Mucosa of descending colon (tissue), 3 donors: Measurements from ENCODE around the gene SCN3A. TPM values are rescaled to one million over a fixed set of nuclear protein-coding genes. Genes with fewer than 3 reads are reported as not detected.

Experiments used
- ATAC-seq: fragments of 200-7000 bp; cut with Tn5 transposase; one replicate; pipeline ENCODE4 v1.9.1; 2020; ENCODE audit warnings: mild to moderate bottlenecking, moderate library complexity
- DNase-seq, 3 donors: peaks; one replicate each; pipeline ENCODE4 v3.0.0-alpha.2; 2020
- H3K36me3 ChIP-seq: fragments of 200-600 bp; one replicate; pipeline ENCODE4 v1.8.0; 2021; ENCODE audit warnings: low read depth, mild to moderate bottlenecking
- H3K4me1 ChIP-seq: fragments of 200-600 bp; one replicate; pipeline ENCODE4 v1.8.0; 2021; ENCODE audit warnings: low read depth, mild to moderate bottlenecking
- H3K4me3 ChIP-seq: fragments of 200-600 bp; one replicate; pipeline ENCODE4 v1.8.0; 2021; ENCODE audit warnings: mild to moderate bottlenecking
- H3K9me3 ChIP-seq: fragments of 200-600 bp; one replicate; pipeline ENCODE4 v1.8.0; 2021; ENCODE audit warnings: mild to moderate bottlenecking
- intact Hi-C, 2 donors: fragments of 100-400 bp; cut with DNase I in 1 of 2; cut with micrococcal nuclease in 1 of 2; formaldehyde crosslinking; loops; one replicate each; pipeline versions ENCODE4 v1.11.0 to v1.11.1; 2022; cut with DNase I, micrococcal nuclease
- total RNA-seq, 3 donors: library from RNA; stranded (reverse); fragmentation: NEBNext Ultra II Directional in 2 of 3; extraction: Animal tissue kit (Norgen Biotek cat#: 25700) in 2 of 3; gene quantifications; one replicate each; pipeline versions ENCODE4 v1.2.1 to v1.2.4, GENCODE V29; 2021 to 2023
- TF ChIP-seq, protein P1 (sequence below): fragments of 200-600 bp; IDR thresholded peaks from one replicate; pipeline ENCODE4 v1.8.0; 2022; ENCODE audit warnings: antibody characterized with exemption, mild to moderate bottlenecking
- donor health status: DM: no; HTN: no; CAD: no; lungs with moderate emphysema.
- donor health status: DM: no; HTN: no; CAD: no.
- donor health status: DM: no; HTN: yes; CAD: no.

SCN3A gene
- total RNA-seq, 3 donors from 2014 or later, result 1.1 to 2.6 (median 2.1) TPM

DNA sequence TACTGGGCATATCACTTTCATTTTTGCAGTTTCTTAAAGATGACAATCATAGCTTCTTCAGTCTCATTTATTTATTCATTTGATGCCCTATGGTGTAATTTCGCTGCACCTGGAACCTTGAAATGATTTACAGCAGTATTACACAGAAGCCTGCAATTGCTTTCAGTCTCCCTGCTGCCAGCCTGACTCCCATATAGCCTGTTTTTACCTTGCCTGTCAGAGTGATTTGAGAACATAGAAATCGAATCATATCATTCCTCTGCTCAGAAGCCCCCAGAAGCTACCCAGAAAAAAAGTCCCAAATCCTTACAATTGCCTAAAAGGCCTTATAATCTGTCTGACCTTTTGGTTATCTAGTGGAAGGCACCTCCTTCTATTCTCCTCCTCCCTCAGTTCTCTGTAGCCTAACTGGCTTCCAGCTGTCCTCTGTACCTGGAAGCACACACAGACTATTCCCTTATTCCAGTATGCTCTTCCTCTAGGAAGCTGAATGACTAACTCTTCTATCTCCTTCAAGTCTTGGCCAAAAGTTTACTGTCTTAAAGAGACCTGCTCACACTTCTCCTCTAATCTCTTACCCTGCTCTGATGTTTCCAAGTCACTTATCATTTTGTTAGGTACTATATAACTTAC, 12.6 kb downstream of the SCN3A start:
- no peaks in the 10 kb centered on the region for H3K9me3 ChIP-seq
- H3K36me3 ChIP-seq, result no peaks in the 10 kb centered on the region
- TF ChIP-seq, protein P1, sequence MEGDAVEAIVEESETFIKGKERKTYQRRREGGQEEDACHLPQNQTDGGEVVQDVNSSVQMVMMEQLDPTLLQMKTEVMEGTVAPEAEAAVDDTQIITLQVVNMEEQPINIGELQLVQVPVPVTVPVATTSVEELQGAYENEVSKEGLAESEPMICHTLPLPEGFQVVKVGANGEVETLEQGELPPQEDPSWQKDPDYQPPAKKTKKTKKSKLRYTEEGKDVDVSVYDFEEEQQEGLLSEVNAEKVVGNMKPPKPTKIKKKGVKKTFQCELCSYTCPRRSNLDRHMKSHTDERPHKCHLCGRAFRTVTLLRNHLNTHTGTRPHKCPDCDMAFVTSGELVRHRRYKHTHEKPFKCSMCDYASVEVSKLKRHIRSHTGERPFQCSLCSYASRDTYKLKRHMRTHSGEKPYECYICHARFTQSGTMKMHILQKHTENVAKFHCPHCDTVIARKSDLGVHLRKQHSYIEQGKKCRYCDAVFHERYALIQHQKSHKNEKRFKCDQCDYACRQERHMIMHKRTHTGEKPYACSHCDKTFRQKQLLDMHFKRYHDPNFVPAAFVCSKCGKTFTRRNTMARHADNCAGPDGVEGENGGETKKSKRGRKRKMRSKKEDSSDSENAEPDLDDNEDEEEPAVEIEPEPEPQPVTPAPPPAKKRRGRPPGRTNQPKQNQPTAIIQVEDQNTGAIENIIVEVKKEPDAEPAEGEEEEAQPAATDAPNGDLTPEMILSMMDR, result no peak
- no peak for ATAC-seq
- no peaks in the 10 kb centered on the region for H3K4me1 ChIP-seq
- intact Hi-C loops, result no loop called here
- H3K4me3 ChIP-seq, result no peak overlapping the region
- DNase-seq, result no peak

DNA sequence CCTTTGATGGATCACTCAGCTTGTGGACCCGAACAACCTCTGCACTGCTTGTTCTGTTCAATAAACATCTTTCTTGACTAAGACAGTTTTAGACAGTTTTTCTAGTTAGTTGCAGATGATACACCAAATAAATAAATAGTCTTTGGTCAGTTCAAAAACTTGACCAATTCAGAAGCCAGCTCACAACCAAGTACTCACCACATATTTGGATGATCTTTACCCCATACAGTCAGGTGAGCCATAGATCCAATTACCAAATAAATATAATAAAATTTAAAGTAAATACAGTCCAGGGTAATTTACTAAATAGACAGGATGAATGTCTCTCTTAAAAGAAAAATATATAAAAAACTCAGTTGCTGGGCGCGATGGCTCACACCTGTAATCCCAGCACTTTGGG, 18.2 kb downstream of the SCN3A start:
- TF ChIP-seq, protein P1, result no peak
- H3K36me3 ChIP-seq, result no peaks in the 10 kb centered on the region

DNA sequence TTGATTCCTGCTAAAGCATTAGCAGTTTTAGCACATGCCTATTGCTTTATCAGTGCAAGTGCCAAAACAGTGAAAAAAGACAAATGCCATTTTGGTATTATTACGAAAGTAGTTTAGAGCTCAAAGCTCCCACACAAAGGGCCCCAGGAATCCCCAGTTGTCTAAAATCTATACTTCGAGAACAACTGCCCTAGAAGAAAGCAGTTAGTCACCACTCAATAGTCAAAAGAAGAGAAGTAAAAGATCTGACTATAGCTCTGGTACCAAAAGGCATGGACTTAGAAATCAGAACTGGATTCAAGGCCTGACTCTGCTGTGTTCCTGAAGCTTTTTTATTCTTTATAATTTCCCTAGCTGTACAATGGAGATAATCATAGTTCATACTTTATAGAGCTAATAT, 21.8 kb downstream of the SCN3A start:
- Histone ChIP-seq H3K36me3 (no peaks in the 10 kb centered on the region), H3K9me3 (no peaks in the 10 kb centered on the region), H3K4me1 (no peaks in the 10 kb centered on the region), H3K4me3 (no peak overlapping the region)
- no peak for DNase-seq
- intact Hi-C loops, result no loop called here
- ATAC-seq, result no peak
- TF ChIP-seq, protein P1, result no peak

More for the DNA sequence above, 18.2 kb downstream of the SCN3A start:
- Histone ChIP-seq H3K4me1 (no peaks in the 10 kb centered on the region), H3K9me3 (no peaks in the 10 kb centered on the region), H3K4me3 (no peak overlapping the region)
- DNase-seq, result no peak
- ATAC-seq, result no peak
- intact Hi-C loops, result no loop called here

DNA sequence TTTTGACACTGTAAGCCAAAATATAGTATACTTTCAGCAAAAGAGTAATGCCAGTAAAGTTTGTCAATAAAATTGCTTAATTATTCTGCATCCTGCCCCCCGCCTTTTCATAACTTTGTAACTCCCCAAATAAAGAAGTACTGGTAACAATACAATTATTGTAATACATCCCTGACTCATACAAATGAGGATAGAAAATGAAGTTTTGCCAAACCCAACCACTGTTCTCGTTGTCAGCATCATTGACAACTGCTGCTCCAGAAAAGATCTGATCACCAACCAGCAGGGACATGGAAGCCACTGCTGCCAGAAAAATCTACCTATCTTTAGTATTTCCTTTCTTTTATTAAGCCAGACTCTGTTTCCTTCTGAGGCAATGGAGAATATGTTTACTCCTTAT, 27.1 kb downstream of the SCN3A start:
- Histone ChIP-seq H3K9me3 (no peaks in the 10 kb centered on the region), H3K4me1 (no peaks in the 10 kb centered on the region), H3K4me3 (no peak overlapping the region), H3K36me3 (no peaks in the 10 kb centered on the region)
- no peak for ATAC-seq
- no peak for DNase-seq
- TF ChIP-seq, protein P1, result no peak
- intact Hi-C loops, result no loop called here

DNA sequence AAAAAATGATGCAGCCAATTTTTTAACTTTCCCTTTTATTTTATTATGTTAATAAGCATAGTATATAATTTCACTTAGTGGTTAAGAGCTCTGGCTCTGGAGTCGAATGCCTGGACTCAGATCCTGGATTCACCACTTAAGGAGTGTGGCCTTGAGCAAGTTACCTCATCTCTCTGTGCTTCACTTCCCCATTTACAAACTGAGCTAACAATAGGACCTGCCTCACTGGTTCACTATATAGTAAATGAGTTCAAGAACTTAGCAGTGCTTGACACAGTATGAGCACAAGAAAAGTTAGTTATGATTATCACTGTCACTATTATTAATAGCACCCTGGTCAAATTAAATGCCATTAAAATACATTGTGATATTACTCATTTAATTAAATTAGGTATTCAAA, 30.6 kb downstream of the SCN3A start:
- no peaks in the 10 kb centered on the region for H3K36me3 ChIP-seq
- no peak overlapping the region for H3K4me3 ChIP-seq
- intact Hi-C loops, result no loop called here
- ATAC-seq (no peak), DNase-seq (no peak)
- TF ChIP-seq, protein P1, result no peak
- H3K9me3 ChIP-seq, result no peaks in the 10 kb centered on the region
- H3K4me1 ChIP-seq, result no peaks in the 10 kb centered on the region

- intact Hi-C loops, result no loop called here
- TF ChIP-seq, protein P1, result no peak
These were observed 39.6 kb downstream of the SCN3A start for GRCh38 chr2:165164201-165164600.

More at GRCh38 chr2:165164201-165164600, 39.6 kb downstream of the SCN3A start:
- Histone ChIP-seq H3K9me3 (no peaks in the 10 kb centered on the region), H3K4me1 (no peaks in the 10 kb centered on the region), H3K36me3 (no peaks in the 10 kb centered on the region), H3K4me3 (no peak overlapping the region)
- DNase-seq (no peak), ATAC-seq (no peak)
